Measurements from ENCODE around the gene SLC4A7.

DNA sequence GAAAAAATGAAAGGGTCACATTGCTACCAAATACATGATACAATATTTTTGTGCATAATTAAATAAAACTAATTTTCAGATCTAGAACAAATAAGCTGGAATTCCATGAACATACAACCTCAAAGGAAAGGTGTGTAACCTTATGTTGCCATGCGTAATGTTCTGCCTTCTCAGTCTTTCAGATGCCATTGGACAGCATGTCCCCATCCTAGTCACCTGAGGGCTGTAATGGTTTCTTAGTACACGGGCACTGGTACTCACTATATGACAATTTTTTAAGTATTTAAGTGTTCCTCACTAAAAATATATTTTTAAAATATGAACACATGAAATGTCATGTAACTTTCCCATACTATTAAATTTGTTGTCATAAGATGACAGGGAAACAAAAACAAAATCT lies 139.1 kb downstream of the SLC4A7 start:
- TF ChIP-seq, protein P1, sequence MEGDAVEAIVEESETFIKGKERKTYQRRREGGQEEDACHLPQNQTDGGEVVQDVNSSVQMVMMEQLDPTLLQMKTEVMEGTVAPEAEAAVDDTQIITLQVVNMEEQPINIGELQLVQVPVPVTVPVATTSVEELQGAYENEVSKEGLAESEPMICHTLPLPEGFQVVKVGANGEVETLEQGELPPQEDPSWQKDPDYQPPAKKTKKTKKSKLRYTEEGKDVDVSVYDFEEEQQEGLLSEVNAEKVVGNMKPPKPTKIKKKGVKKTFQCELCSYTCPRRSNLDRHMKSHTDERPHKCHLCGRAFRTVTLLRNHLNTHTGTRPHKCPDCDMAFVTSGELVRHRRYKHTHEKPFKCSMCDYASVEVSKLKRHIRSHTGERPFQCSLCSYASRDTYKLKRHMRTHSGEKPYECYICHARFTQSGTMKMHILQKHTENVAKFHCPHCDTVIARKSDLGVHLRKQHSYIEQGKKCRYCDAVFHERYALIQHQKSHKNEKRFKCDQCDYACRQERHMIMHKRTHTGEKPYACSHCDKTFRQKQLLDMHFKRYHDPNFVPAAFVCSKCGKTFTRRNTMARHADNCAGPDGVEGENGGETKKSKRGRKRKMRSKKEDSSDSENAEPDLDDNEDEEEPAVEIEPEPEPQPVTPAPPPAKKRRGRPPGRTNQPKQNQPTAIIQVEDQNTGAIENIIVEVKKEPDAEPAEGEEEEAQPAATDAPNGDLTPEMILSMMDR (conservative IDR thresholded peaks at IDR 0.05; ENCODE audit: low read length): no peak
- no peak for TF ChIP-seq EZH2phosphoT487 (IDR thresholded peaks at IDR 0.05; ENCODE audit: borderline replicate concordance, low read depth, low read length)
